Activated CD8-positive, alpha-beta memory T cell treated with anti-CD3 and anti-CD28 coated beads for 4 hours (primary cell): Measurements from ENCODE around the gene MKI67.
"Not testable (repeated sequence)": the region's sequence is repeated elsewhere in the genome, so short reads cannot be mapped to it uniquely, and the experiment has no call there.

ENCODE experiments used
- DNase-seq, 2 donors: peaks; one replicate each; pipeline ENCODE4 v3.0.0-alpha.2; 2020; ENCODE audit warnings: low read depth in 2 of 2

The MKI67 gene

GRCh38 chr10:128147669-128148068 is 21.4 kb upstream of the MKI67 start:
- DNase-seq = no peak

- no peak for DNase-seq
Observed at GRCh38 chr10:128147064-128147463, 20.8 kb upstream of the MKI67 start.

GRCh38 chr10:128144547-128144946 is 18.3 kb upstream of the MKI67 start:
- no peak for DNase-seq

GRCh38 chr10:128143531-128143930 is 17.3 kb upstream of the MKI67 start:
- DNase-seq = no peak

GRCh38 chr10:128140425-128140824 is 14.2 kb upstream of the MKI67 start:
- no peak for DNase-seq

- not testable (repeated sequence) for DNase-seq
Observed at GRCh38 chr10:128138429-128138828, 12.2 kb upstream of the MKI67 start.

GRCh38 chr10:128137877-128138276 is 11.7 kb upstream of the MKI67 start:
- no peak for DNase-seq

GRCh38 chr10:128130051-128130450 is 3.8 kb upstream of the MKI67 start:
- DNase-seq = no peak

GRCh38 chr10:128128582-128128981 is 2.4 kb upstream of the MKI67 start:
- DNase-seq = no peak

GRCh38 chr10:128125416-128125943 is 743 bp downstream of the MKI67 start:
- DNase-seq = no peak

GRCh38 chr10:128124813-128125403 is 1.3 kb downstream of the MKI67 start:
- no peak for DNase-seq

GRCh38 chr10:128123846-128124245 is 2.4 kb downstream of the MKI67 start:
- DNase-seq = no peak

- no peak for DNase-seq
Observed at GRCh38 chr10:128122931-128123330, 3.3 kb downstream of the MKI67 start.

GRCh38 chr10:128121750-128122412 is 4.3 kb downstream of the MKI67 start:
- DNase-seq = no peak

GRCh38 chr10:128116851-128117615 is 9.2 kb downstream of the MKI67 start:
- DNase-seq = no peak

- DNase-seq = no peak
Observed at GRCh38 chr10:128116187-128116586, 10.0 kb downstream of the MKI67 start.

GRCh38 chr10:128115356-128115755 is 10.9 kb downstream of the MKI67 start:
- no peak for DNase-seq

- no peak for DNase-seq
Observed at GRCh38 chr10:128114901-128115300, 11.3 kb downstream of the MKI67 start.

GRCh38 chr10:128113026-128113425 is 13.2 kb downstream of the MKI67 start:
- DNase-seq = no peak

- DNase-seq = no peak
Observed at GRCh38 chr10:128111696-128112095, 14.5 kb downstream of the MKI67 start.

GRCh38 chr10:128110339-128110738 is 15.9 kb downstream of the MKI67 start:
- DNase-seq = no peak

GRCh38 chr10:128109707-128110106 is 16.5 kb downstream of the MKI67 start:
- no peak for DNase-seq

- DNase-seq = no peak
Observed at GRCh38 chr10:128105383-128105782, 20.8 kb downstream of the MKI67 start.
